ENCODE data around the gene MRPL2.
"Not testable (repeated sequence)": the region's sequence is repeated elsewhere in the genome, so short reads cannot be mapped to it uniquely, and the experiment has no call there.

Gene MRPL2

DNA sequence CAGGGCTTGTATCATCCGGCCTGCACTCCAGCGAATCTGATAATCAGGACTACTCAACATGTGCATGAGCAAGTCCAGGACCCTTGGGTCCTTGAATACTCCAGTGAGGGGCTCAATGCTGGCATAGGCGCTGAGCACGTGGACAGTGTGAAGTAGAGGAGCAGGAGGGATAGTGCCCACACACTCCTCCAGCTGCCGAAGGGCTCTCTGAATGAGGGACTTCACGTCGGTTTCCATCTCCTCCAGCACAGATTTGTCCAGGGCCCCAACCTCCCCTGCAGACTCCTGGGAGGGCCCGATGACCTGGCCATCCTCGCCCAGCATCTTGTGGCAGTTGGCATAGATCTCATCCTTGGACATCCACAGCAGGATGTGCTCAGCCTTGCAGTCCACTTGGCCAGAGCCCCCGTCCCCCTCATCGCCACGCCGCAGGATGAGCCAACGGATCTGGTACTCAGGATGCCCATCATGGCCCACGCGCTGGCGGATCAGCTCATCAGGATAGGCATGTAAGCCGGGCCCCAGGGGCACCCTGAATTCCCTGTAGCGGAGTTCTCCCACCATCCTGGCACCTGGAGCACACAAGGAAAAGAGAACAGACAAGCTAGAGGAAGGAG, 6.9 kb downstream of the MRPL2 start:
- DNase-seq: no peak

DNA sequence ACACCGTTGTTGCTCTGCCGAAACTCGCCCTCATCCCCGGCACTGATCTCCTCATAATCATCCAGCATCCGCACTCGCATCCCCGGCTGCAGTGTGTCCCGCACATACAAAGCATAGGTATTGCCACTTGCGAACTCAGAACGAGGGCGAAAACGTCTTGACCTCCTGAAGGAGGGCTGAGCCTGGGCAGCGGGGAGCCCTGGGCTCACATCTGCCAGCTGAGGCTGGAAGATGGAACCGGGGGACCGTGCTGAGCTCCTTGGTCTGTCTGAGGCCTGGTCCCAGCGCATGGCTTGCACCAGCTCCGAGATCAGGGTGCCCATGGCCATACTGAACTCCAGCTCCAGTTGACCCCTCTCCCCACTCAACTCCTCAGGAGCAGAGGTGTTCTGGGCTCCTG, 8.3 kb downstream of the MRPL2 start:
- DNase-seq: no peak

DNA sequence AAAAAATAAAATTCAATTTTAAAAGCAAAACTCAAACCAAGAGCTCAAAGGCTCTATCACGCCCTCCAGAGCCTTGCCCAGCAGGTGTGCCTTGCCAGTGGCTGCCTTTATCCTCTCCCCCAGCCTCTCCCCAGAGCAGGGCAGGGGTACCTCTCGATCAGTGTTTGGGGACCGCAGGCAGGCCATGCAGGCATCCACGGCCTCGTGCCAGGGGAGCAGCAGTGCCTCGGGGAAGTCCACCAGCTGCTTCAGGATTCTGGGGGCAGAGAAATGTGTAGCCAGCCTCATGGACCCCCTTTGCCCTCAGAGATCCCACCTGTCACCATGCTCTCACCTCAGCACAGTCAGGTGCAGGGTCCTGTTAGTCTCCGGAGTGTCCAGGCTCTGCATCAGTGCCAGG, 11.2 kb downstream of the MRPL2 start:
- DNase-seq: no peak

DNA sequence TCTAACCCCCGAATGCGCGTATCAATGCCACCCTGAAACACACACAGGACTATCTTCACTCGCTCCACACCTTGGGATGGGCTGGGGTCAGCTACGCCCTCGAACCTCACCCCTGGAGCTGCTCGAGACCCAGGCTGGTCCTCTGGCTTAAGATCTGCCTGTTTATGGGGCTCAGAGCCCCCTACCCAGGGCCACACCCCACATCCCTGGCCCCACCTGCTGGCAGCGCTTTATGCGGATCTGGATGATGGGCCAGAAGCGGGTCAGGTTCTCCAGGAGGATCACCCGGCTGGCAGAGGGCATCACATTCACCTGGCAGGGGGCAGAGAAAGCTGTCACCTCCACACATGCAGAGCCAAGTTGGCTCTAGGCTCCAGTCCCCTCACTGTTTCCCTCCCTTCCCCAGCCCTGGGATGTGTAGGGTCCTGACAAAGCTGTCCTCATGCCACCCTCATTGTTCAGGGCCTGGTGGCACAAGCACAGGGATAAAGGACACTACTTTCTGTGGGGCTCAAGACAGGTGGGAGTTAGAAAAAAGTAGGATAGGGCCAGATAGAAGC, 13.8 kb downstream of the MRPL2 start:
- no peak for DNase-seq

- DNase-seq: no peak
Measured at GRCh38 chr6:43043310-43043709, 15.9 kb downstream of the MRPL2 start.

DNA sequence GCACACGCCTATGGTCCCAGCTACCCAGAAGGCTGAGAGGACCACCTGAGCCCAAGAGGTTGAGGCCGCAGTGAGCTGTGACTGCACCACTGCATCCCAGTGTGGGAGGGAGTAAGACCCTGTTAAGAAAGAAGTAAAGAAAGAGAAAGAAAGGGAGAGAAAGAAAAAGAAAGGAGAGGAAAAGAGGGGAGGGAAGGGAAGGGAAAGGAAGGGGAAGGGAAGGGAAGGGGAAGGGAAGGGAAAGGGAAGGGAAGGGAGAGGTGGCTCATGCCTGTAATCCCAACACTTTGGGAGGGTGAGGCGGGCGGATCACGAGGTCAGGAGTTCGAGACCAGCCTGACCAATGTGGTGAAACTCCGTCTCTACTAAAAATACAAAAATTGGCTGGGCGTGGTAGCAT, 17.8 kb downstream of the MRPL2 start:
- DNase-seq: not testable (repeated sequence)

GRCh38 chr6:43040542-43041257, 18.5 kb downstream of the MRPL2 start:
- DNase-seq: no peak

GRCh38 chr6:43038727-43039126, 20.5 kb downstream of the MRPL2 start:
- DNase-seq: no peak

DNA sequence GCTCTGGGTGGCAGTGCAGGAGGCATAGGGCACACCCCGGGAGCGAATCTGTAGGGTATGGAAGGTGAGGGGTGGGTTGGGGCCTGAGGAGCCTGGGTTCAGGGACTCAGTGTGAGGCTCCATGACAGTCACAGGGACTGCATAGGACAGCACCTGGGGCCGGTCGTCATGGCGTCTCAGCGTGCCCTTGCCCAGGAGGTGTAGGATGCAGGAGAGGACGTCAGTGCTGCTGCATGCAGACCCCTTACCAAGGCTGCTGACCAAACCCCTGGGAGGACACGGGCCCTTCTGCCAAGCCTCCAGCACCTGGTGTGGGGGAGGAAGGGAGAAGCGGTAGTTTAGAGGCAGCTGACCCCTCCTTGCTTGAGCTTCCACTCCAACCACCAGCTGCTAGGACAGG, 21.5 kb downstream of the MRPL2 start:
- DNase-seq: no peak

DNA sequence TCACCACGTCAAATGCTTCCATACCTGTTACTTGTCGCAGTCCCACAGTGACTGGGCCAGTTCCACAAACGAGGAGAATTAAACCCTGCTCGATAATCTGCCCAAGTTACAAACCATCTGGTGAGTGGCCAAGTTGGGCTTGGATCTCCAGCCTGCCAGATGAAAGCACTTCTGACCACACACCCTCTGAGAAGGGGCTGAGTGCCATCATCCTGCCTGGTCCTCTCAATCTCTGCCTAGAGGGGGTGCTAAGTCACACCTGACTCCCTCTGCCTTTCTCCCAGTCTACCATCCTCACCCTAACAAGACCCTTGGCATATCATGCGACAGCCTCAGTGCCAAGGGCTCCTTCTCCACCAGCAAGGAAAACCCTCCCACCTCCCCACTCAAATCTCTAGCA, 22.0 kb downstream of the MRPL2 start:
- no peak for DNase-seq

GRCh38 chr6:43036712-43037111, 22.5 kb downstream of the MRPL2 start:
- no peak for DNase-seq

GRCh38 chr6:43035495-43036194, 23.6 kb downstream of the MRPL2 start:
- DNase-seq: no peak

DNA sequence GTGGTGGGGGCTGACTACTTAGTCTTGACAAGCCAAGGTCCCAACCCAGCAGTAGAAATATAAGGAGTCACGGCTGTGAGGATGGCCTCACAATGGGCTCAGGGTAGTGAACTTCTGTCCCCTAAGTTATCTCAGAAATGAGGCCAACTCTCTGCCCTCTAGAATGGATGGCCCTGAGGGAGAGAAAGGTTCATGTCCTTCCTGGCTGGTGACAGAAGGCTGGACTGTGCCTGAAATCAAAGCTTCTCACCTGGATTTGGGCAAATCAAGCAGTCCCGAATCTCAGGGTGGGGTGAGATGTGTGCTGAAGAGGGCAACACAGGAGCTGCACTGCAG, 25.1 kb downstream of the MRPL2 start:
- no peak for DNase-seq

GRCh38 chr6:43033496-43034189, 25.6 kb downstream of the MRPL2 start:
- DNase-seq: no peak

DNA sequence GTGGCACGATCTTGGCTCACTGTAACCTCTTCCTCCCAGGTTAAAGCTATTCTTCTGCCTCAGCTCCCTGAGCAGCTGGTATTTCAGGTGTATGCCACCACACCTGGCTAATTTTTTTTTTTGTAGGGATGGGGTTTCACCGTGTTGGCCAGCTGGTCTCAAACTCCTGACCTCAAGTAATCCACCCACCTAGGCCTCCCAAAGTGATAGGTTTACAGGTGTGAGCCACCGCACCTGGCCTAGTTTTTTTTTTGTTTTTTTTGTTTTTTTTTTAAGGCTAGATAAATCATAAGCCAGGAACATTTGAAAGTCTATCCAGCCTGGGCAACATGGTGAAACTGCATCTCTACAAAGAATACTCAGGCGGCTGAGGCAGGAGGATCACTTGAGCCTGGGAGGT, 26.9 kb downstream of the MRPL2 start:
- no peak for DNase-seq

DNA sequence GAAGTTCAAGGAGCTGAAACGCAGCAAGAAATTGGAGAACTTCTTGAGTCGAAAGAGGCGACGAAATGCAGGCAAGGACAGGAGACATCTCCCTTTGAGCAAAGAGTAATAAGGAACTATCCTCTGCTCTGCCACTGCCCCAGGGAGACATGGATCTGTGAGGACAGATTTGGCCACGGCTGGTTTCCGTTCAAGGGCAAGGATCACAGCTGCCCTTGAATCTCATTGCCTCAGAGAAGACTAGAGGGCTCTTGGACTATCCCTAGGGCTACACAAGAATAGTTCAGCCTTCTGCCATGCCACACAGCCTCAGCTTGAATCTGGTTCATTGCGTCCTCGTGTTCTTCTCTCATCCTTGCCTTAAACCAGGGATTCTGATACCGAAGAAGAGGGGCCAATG, 30.1 kb downstream of the MRPL2 start:
- DNase-seq: no peak

DNA sequence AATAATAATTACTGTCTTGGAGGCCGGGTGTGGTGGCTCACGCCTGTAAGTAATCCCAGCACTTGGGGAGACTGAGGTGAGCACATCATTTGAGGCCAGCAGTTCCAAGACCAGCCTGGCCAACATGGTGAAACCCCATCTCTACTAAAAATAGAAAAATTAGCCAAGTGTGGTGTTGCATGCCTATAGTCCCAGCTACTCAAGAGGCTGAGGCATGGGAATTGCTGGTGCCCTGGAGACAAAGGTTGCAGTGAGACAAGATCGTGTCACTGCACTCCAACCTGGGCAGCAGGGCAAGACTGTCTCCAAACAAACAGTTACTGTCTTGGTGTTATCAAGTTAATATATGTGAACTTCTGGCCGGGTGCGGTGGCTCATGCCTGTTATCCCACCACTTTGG, 32.9 kb downstream of the MRPL2 start:
- DNase-seq: no peak

DNA sequence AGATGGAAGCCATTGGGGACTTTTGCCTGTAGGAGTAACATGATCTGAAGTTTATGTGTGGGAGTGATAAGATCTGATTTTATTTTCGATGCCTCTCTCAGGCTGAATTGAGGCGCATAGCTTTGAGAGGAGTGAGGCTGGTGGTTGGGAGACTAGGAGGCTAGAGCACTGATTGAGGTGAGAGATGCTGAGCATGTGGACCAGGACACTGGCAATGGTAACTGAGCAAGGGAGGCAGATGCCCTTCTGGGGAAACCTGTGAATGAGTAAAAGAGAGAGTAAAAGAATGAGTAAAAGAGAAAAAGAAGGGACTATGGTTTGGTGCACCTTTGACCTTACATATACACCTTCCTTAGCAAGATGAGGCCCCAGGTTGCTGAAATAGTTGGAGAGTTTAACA, 34.8 kb downstream of the MRPL2 start:
- DNase-seq: no peak

DNA sequence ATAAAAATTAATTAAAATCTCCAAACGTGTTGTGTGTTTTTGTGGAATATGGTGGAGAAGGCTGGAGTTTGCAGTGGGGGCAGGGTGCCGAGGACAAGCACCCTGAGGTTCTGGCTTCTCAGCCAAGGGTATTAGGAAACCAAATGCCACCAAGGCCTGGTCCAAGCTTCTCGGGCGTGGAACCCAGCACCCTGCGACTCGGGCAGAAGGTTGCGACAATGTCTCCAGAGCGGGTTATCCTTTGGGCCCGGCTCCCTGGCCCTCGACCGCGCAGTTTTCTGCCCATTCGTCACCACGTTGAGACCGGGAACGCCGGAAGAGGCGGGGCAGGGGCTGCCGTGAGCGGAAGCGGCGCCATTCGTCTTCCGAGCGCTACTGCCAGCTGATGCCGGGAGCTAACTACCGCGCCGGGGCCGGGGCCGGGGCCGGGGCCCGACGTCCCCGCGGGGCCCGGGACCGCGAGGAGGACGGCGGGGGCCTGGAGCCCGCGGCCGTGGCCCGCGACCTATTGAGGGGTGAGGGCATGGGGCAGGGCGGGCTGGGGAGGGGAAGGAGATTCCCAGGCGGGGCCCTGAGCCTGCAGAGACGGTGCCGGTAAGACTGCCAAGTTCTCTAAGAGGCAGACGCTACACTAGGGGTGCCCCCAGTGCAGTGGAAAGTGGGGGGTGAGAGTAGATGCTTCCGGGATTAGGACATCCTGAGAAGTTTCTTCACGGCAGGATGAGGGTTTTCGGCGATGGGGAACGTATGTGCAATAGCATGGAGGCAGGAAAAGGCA, 37.8 kb downstream of the MRPL2 start, which contains the start of gene RRP36:
Gene RRP36, plus strand, starts transcription at position 354 of the 778 bp plus-strand sequence. Its CDS starts 32 bp downstream, at position 386.
- DNase-seq: no peak

DNA sequence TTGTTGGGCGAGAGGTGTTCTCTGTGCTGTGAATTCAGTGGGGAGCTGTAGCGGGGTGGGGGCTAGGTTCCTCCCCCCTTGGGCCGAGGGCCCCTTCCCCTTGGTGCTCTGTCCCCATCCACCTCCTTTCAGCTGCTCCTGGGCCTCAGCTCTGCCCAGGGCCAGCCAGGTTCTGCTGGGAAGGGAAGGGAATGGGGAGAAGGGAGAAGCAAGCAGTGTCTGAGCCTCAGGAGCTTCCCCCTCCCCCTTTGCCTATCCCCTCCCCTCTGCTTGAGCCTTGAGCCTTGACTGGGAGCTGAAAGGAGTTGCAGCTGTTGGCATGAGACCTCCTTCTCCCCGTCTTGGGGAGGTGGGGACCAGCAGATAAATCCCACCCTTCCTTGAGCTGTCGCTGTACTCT, 38.4 kb downstream of the MRPL2 start:
- DNase-seq: no peak

- no peak for DNase-seq
Measured at GRCh38 chr6:43020052-43020705, 39.1 kb downstream of the MRPL2 start.

DNA sequence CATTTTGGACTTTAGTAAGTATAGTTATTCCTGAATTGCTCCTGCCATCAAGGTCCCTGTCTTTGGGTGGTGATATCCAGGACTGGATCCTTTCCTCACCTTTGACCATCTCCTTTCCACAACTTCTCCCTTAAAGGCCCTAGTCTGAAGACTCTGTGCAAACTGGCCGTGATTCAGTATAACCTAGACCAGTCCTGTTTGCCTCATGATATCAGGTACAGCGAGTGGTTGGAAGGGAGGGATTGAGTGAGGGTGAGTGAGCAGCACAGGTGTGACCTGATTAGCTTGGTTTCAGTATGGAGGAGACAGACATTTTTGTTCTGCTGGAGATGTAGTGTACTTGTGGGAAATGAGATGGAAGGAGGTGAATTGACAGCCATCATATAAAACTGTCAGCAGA, 40.1 kb downstream of the MRPL2 start:
- no peak for DNase-seq
